Dermis microvascular lymphatic vessel endothelial cell (primary cell): ENCODE results near the gene EIF4G2. TPM values are rescaled to one million over a fixed set of nuclear protein-coding genes. Genes with fewer than 3 reads are reported as not detected.

Experiments used
- DNase-seq, 2 donors: peaks; one replicate each; pipeline versions ENCODE4 v3.0.0 to v3.0.0-alpha.2; 2010; ENCODE audit warnings: low read depth in 2 of 2
- total RNA-seq: library from RNA; depleted of rRNA; stranded (reverse); fragments of >200 nt; gene quantifications from 2 replicates; pipeline ENCODE4 v1.2.1, GENCODE V29; 2014

The EIF4G2 gene
- total RNA-seq, 1 donor from 2014 or later, result 780 TPM

GRCh38 chr11:10777393-10777793, 31.3 kb downstream of the EIF4G2 start:
- DNase-seq, result no peak

GRCh38 chr11:10774811-10775210, 33.9 kb downstream of the EIF4G2 start:
- DNase-seq, result no peak

GRCh38 chr11:10771457-10771856, 37.3 kb downstream of the EIF4G2 start:
- no peak for DNase-seq

- peak; percentile 20 to 67 for DNase-seq
Measured at GRCh38 chr11:10770626-10771254, 38.0 kb downstream of the EIF4G2 start.

- DNase-seq, result no peak
Measured at GRCh38 chr11:10764412-10764811, 44.3 kb downstream of the EIF4G2 start.

GRCh38 chr11:10763766-10764165, 45.0 kb downstream of the EIF4G2 start:
- peak in 1 of 2 donors; percentile 62 for DNase-seq

GRCh38 chr11:10762913-10763421, 45.8 kb downstream of the EIF4G2 start:
- DNase-seq, result no peak

- no peak for DNase-seq
Measured at GRCh38 chr11:10762185-10762584, 46.5 kb downstream of the EIF4G2 start.

GRCh38 chr11:10761085-10761698, 47.5 kb downstream of the EIF4G2 start:
- DNase-seq, result no peak

- DNase-seq, result peak in 1 of 2 donors; percentile 14
Measured at GRCh38 chr11:10758957-10759356, 49.8 kb downstream of the EIF4G2 start.

- DNase-seq, result no peak
Measured at GRCh38 chr11:10752486-10752885, 56.2 kb downstream of the EIF4G2 start.

- no peak for DNase-seq
Measured at GRCh38 chr11:10752061-10752460, 56.7 kb downstream of the EIF4G2 start.

- no peak for DNase-seq
Measured at GRCh38 chr11:10751581-10751940, 57.2 kb downstream of the EIF4G2 start.

- peak; percentile 87 to 95 for DNase-seq
Measured at GRCh38 chr11:10750838-10751580, 57.7 kb downstream of the EIF4G2 start, which contains the start of gene CTR9. CTR9 (plus strand) TSS chr11:10751246; CDS start chr11:10751413, 167 bp downstream.

- no peak for DNase-seq
Measured at GRCh38 chr11:10749476-10749875, 59.2 kb downstream of the EIF4G2 start.

GRCh38 chr11:10747733-10748132, 61.0 kb downstream of the EIF4G2 start:
- no peak for DNase-seq

Other genes with a start within 250 kb of the EIF4G2 start
- gene LYVE1, start 240.3 kb downstream of the EIF4G2 start, total RNA-seq, result 62.0 and 441 TPM in 2 replicates
- gene IRAG1, start 115.2 kb downstream of the EIF4G2 start, total RNA-seq, result 0.39 and 0.63 TPM in 2 replicates
- 26.1 and 30.0 TPM in 2 replicates for gene CTR9, start 57.7 kb downstream of the EIF4G2 start, total RNA-seq
- 9.4 and 11.4 TPM in 2 replicates for gene ZBED5, start 49.1 kb upstream of the EIF4G2 start, total RNA-seq